GM12891 (cell line): ENCODE results near the gene MYLK.

Experiments
- PAX5 ChIP-seq: IDR thresholded peaks from 2 replicates; pipeline ENCODE4 v1.6.1; 2011; ENCODE audit warnings: low read length, moderate library complexity, mild to moderate bottlenecking; ENCODE audit not compliant: insufficient read depth, severe bottlenecking
- POLR2A ChIP-seq: IDR thresholded peaks from 2 replicates; pipeline ENCODE4 v1.6.1; 2011; ENCODE audit warnings: low read depth, low read length, control low read depth
- POLR2AphosphoS5 ChIP-seq: IDR thresholded peaks from 2 replicates; pipeline ENCODE4 v1.6.1; 2011; ENCODE audit warnings: low read depth, low read length, control low read depth
- SPI1 ChIP-seq: IDR thresholded peaks from 2 replicates; pipeline ENCODE4 v1.6.1; 2011; ENCODE audit warnings: low read depth, low read length, control low read depth
- TAF1 ChIP-seq: IDR thresholded peaks from 2 replicates; pipeline ENCODE4 v1.6.1; 2011; ENCODE audit warnings: low read depth, low read length, control low read depth

- TF ChIP-seq PAX5 (no peak), TAF1 (no peak), POLR2AphosphoS5 (no peak), POLR2A (no peak), SPI1 (no peak)
Observed at GRCh38 chr3:123641505-123641904, 242.6 kb downstream of the MYLK start.
